Fibroblast of skin of right biceps (primary cell): ENCODE measurements around the gene TAC4.

Experiments used
- DNase-seq: peaks from one replicate; pipeline ENCODE4 v3.0.0-alpha.2; 2013

The TAC4 gene

GRCh38 chr17:49798182-49798581 lies 49.7 kb downstream of the TAC4 start:
- DNase-seq = peak; percentile 16

GRCh38 chr17:49795372-49795771 lies 52.5 kb downstream of the TAC4 start:
- DNase-seq = no peak

GRCh38 chr17:49793309-49793708 lies 54.6 kb downstream of the TAC4 start:
- no peak for DNase-seq

GRCh38 chr17:49789243-49789578 lies 58.7 kb downstream of the TAC4 start:
- DNase-seq = no peak

GRCh38 chr17:49788478-49789242 lies 59.2 kb downstream of the TAC4 start, which contains the start of gene KAT7:
TSS of gene KAT7 (plus strand) at chr17:49788681. CDS start at chr17:49788835, 154 bp downstream.
- peak; percentile 99 for DNase-seq
